ENCODE measurements around the gene CRYZ.
"Not testable (repeated sequence)": the region's sequence is repeated elsewhere in the genome, so short reads cannot be mapped to it uniquely, and the experiment has no call there.

The CRYZ gene

GRCh38 chr1:74732960-74733603, at the start of gene CRYZ, which contains the start of gene TYW3:
Gene CRYZ (minus strand): TSS chr1:74733050. CDS start chr1:74724821, 8,229 bp downstream.
Gene TYW3 (plus strand): TSS chr1:74733152. CDS start chr1:74733245, 93 bp downstream.
- peak; percentile 94 for DNase-seq (ENCODE audit: low read depth)

- DNase-seq (ENCODE audit: low read depth): no peak
Observed at GRCh38 chr1:74780594-74780993, 47.7 kb upstream of the CRYZ start.

- no peak for DNase-seq (ENCODE audit: low read depth)
Observed at GRCh38 chr1:74779750-74780149, 46.9 kb upstream of the CRYZ start.

- DNase-seq (ENCODE audit: low read depth): no peak
Observed at GRCh38 chr1:74777525-74777924, 44.7 kb upstream of the CRYZ start.

- no peak for DNase-seq (ENCODE audit: low read depth)
Observed at GRCh38 chr1:74775735-74776134, 42.9 kb upstream of the CRYZ start.

- no peak for DNase-seq (ENCODE audit: low read depth)
Observed at GRCh38 chr1:74773582-74773981, 40.7 kb upstream of the CRYZ start.

- DNase-seq (ENCODE audit: low read depth): peak; percentile 39
Observed at GRCh38 chr1:74772945-74773344, 40.1 kb upstream of the CRYZ start.

- DNase-seq (ENCODE audit: low read depth): peak; percentile 52
Observed at GRCh38 chr1:74771913-74772515, 39.2 kb upstream of the CRYZ start.

GRCh38 chr1:74767490-74767889, 34.6 kb upstream of the CRYZ start:
- peak; percentile 27 for DNase-seq (ENCODE audit: low read depth)

- peak; percentile 25 for DNase-seq (ENCODE audit: low read depth)
Observed at GRCh38 chr1:74766579-74766978, 33.7 kb upstream of the CRYZ start.

GRCh38 chr1:74763807-74764206, 31.0 kb upstream of the CRYZ start:
- peak; percentile 6 for DNase-seq (ENCODE audit: low read depth)

- not testable (repeated sequence) for DNase-seq (ENCODE audit: low read depth)
Observed at GRCh38 chr1:74756650-74757049, 23.8 kb upstream of the CRYZ start.

GRCh38 chr1:74755475-74755874, 22.6 kb upstream of the CRYZ start:
- DNase-seq (ENCODE audit: low read depth): no peak

GRCh38 chr1:74753104-74753503, 20.3 kb upstream of the CRYZ start:
- no peak for DNase-seq (ENCODE audit: low read depth)

GRCh38 chr1:74748960-74749359, 16.1 kb upstream of the CRYZ start:
- no peak for DNase-seq (ENCODE audit: low read depth)

- not testable (repeated sequence) for DNase-seq (ENCODE audit: low read depth)
Observed at GRCh38 chr1:74745247-74745646, 12.4 kb upstream of the CRYZ start.

- not testable (repeated sequence) for DNase-seq (ENCODE audit: low read depth)
Observed at GRCh38 chr1:74740307-74740980, 7.6 kb upstream of the CRYZ start.

GRCh38 chr1:74737333-74737732, 4.5 kb upstream of the CRYZ start:
- no peak for DNase-seq (ENCODE audit: low read depth)

- DNase-seq (ENCODE audit: low read depth): peak; percentile 81
Observed at GRCh38 chr1:74733604-74734484, 994 bp upstream of the CRYZ start.

GRCh38 chr1:74732071-74732946, 541 bp downstream of the CRYZ start:
- peak; percentile 15 for DNase-seq (ENCODE audit: low read depth)

- DNase-seq (ENCODE audit: low read depth): peak; percentile 18
Observed at GRCh38 chr1:74731399-74732052, 1.3 kb downstream of the CRYZ start.

All from iris pigment epithelial cell (primary cell).